DMS 273 (cell line): ENCODE data around the gene NT5E.

ENCODE experiments used
- DNase-seq: peaks from one replicate; lab custom pipeline; 2025; ENCODE audit not compliant: unreplicated experiment; lab: John Stamatoyannopoulos, UW

The NT5E gene

GRCh38 chr6:85459224-85459901 lies 9.5 kb downstream of the NT5E start:
- no peak for DNase-seq

GRCh38 chr6:85460154-85460920 lies 10.5 kb downstream of the NT5E start:
- DNase-seq = no peak

- no peak for DNase-seq
Observed at GRCh38 chr6:85460921-85461797, 11.3 kb downstream of the NT5E start.

- no peak for DNase-seq
Observed at GRCh38 chr6:85461798-85462170, 11.9 kb downstream of the NT5E start.

- peak; percentile 27 for DNase-seq
Observed at GRCh38 chr6:85462673-85463072, 12.8 kb downstream of the NT5E start.

GRCh38 chr6:85463621-85464259 lies 13.9 kb downstream of the NT5E start:
- DNase-seq = no peak

- no peak for DNase-seq
Observed at GRCh38 chr6:85464260-85464644, 14.4 kb downstream of the NT5E start.

- DNase-seq = no peak
Observed at GRCh38 chr6:85464722-85465150, 14.9 kb downstream of the NT5E start.

- no peak for DNase-seq
Observed at GRCh38 chr6:85465762-85466161, 15.9 kb downstream of the NT5E start.

GRCh38 chr6:85468326-85468725 lies 18.4 kb downstream of the NT5E start:
- DNase-seq = no peak

GRCh38 chr6:85469276-85470022 lies 19.6 kb downstream of the NT5E start:
- no peak for DNase-seq

- no peak for DNase-seq
Observed at GRCh38 chr6:85470023-85470410, 20.1 kb downstream of the NT5E start.

- DNase-seq = no peak
Observed at GRCh38 chr6:85472744-85473143, 22.9 kb downstream of the NT5E start.

- DNase-seq = no peak
Observed at GRCh38 chr6:85473748-85474147, 23.9 kb downstream of the NT5E start.

GRCh38 chr6:85476532-85476931 lies 26.6 kb downstream of the NT5E start:
- no peak for DNase-seq

GRCh38 chr6:85479208-85479607 lies 29.3 kb downstream of the NT5E start:
- DNase-seq = no peak

GRCh38 chr6:85482206-85482904 lies 32.5 kb downstream of the NT5E start:
- no peak for DNase-seq

GRCh38 chr6:85482905-85483700 lies 33.2 kb downstream of the NT5E start:
- DNase-seq = peak; percentile 84

GRCh38 chr6:85483846-85484245 lies 34.0 kb downstream of the NT5E start:
- DNase-seq = no peak
